Measurements from ENCODE around the gene CC2D2A.

CC2D2A gene

DNA sequence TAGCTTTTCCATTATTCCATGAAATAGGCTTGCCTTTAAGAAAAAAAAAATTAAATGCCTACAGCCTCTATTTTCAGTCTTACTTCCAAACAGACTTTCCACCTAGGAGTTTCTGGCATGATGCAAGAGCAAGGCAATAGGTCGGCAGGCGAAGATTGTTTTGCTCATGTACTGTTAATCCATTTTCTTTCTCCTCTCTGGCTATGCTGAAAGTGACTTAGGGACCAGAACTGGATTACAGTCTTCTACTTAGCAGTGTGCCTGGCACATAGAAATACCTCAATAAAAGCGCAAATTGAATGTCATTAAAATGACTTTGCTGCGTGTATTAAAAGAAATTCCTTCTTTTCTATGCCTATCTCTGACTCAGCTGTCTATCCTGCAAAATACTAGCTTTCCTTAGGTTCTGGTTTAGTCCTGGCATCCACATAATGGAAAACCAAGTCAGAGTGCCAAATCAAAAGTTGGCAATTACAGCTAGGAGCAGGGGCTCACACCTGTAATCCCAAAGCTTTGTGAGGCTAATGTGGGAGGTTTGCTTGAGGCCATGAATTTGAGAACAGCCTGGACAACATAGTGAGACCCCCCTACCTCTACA is 51.9 kb downstream of the CC2D2A start:
- DNase-seq, result no peak

DNA sequence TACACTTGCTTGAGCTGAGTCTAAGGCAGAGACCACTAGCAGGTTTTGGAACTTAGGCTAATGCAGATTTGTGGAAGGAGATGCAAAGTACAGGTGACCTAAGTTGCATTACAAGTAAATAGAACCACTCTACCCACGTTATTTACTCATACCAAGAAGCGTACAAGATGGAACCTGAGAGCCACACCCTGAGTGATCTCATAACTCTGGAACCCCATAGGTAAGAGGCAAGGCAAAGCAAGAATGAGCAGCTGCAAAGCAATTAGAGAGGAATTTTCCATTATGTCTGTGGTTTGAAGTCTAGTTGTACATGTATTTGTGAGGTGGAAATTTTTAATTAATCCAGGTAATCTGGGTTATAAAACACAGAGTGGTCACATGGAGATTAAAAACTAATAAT is 55.4 kb downstream of the CC2D2A start:
- DNase-seq, result no peak

- no peak for DNase-seq
Measured at GRCh38 chr4:15526924-15527592, 57.4 kb downstream of the CC2D2A start.

GRCh38 chr4:15531792-15532191 is 62.1 kb downstream of the CC2D2A start:
- DNase-seq, result no peak

- no peak for DNase-seq
Measured at GRCh38 chr4:15533817-15534216, 64.1 kb downstream of the CC2D2A start.

DNA sequence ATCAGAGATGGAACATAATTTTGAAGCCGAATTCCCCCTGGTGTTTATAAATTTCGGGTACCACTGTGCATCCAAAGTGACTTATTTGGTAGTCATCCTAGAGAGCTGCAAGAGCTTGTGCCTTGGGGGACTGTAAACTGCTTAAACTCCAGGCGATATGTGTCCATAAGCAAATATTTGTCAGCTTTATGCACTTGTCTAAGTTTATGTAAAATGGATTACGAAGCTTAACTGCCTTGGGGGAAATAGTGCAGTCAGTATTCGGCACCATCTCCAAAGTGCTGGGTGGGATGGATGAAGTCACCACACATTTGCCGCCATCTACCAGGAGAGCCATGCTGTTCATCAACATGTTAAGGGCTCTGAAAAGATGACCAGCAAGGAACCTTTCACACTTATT is 65.9 kb downstream of the CC2D2A start:
- no peak for DNase-seq

GRCh38 chr4:15536552-15537499 is 67.1 kb downstream of the CC2D2A start:
- no peak for DNase-seq

DNA sequence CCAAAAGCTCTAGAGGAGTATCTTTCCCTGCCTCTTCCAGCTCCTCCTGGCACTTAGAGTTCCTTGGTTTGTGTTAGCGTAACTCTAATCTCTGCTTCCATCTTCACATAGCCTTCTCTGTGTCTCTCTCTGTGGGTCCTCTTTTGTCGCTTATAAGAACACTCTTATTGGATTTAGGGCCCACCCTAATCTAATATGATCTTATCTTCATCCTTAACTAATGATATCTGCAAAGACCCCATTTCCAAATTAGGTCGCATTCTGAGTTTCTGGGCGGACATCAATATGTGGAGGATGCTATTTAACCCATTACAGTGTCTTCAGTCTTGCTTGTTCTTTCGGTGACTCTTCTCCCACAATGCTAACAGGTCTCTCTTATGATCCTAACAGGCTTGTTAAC is 72.3 kb downstream of the CC2D2A start:
- DNase-seq, result no peak

- no peak for DNase-seq
Measured at GRCh38 chr4:15542760-15543159, 73.1 kb downstream of the CC2D2A start.

GRCh38 chr4:15543537-15544247 is 74.0 kb downstream of the CC2D2A start:
- no peak for DNase-seq

DNA sequence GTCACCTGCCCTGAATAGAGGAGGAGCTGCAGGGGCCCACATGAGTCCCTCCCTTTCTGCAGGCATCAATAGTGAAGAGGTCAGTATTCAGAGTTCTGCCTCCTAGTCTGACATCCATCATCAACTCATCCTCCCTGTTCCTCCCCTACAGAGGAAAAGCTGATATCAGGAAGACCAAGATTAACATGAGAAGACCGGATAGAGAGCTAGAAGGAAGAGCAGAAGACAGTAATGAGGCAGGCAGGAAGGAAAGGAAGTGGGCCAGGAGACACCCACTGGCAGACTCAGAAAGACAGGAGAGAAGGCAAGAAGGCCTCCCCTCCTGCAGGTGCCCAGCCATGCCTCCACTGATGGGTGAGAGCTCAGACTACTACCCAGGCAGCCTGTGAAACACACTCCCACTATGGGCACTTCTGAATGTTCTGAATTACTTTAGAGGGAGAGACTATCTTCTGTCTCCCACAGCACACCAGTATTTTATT is 74.6 kb downstream of the CC2D2A start:
- no peak for DNase-seq

GRCh38 chr4:15545371-15545770 is 75.7 kb downstream of the CC2D2A start:
- DNase-seq, result no peak

GRCh38 chr4:15547392-15547791 is 77.7 kb downstream of the CC2D2A start:
- DNase-seq, result peak; percentile 50

GRCh38 chr4:15550491-15550890 is 80.8 kb downstream of the CC2D2A start:
- no peak for DNase-seq

- no peak for DNase-seq
Measured at GRCh38 chr4:15551740-15552446, 82.2 kb downstream of the CC2D2A start.

- DNase-seq, result no peak
Measured at GRCh38 chr4:15552557-15553362, 83.1 kb downstream of the CC2D2A start.

DNA sequence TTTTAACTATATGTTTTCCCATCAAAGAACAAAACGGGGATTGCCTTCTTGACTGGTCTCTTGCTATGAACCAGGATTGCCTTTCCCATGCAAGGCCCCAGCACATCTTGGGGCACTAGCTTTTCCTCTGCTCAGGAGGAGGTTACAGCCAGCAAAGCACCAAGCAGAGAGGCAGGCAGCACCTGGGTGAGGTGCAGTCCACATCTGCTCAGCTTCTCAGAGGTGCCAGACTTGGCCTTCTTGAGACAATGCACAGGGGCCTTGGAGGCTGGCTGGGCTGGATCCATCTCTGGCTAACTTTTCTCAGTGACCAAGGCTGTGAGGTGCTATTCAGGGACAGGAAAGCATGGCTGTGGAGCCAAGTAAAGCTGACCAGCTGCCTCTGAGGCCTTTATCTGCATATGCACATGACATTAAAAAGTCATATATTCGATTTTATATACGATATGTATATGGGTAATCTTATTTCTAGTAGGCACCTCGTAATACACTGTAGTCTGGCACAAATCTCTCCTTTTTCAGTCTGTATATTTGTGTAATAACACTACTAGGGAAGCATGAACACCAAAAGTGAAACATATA is 86.9 kb downstream of the CC2D2A start:
- no peak for DNase-seq

GRCh38 chr4:15557786-15558550 is 88.3 kb downstream of the CC2D2A start:
- DNase-seq, result no peak

- DNase-seq, result no peak
Measured at GRCh38 chr4:15558561-15558960, 88.9 kb downstream of the CC2D2A start.

DNA sequence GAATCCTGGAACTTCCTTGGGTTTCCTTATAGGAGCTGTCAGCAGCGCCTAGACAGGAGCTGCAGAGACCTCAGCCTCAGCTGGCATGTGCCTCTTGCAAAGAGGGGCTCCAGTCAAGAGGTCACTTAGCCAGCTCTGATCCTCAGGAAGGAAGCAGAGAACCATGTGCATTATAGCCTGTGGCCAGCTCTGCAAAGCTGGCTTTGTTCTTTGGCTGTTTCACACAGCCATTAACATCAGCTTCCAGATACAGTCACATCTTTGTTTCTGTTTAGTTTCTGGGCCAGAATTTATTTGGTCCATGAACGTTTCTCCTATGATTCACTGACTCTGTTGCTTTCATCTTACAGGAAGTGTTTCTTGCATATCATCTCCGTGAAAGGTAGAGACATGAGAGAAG is 92.4 kb downstream of the CC2D2A start:
- DNase-seq, result no peak

Measured in CD4-positive, alpha-beta T cell treated with Interleukin-17A for 1 hour (primary cell).